WTC11 (cell line): ENCODE results near the gene MANBA. TPM values are rescaled to one million over a fixed set of nuclear protein-coding genes. Genes with fewer than 3 reads are reported as not detected.

Experiments
- ATAC-seq: fragments of 200-7000 bp; cut with Tn5 transposase; 2 replicates; pipeline ENCODE4 v1.10.0; 2021; ENCODE audit warnings: mild to moderate bottlenecking, moderate library complexity
- CTCF ChIA-PET: fragments of 300-600 bp; sonication (Branson Sonifier 250); formaldehyde crosslinking; loops from one replicate; lab custom pipeline; 2021; ENCODE audit warnings: antibody characterized with exemption; lab: Charles Lee
- POLR2A ChIA-PET: fragments of 350-600 bp; sonication (Branson Sonifier 250); formaldehyde crosslinking; loops from one replicate; lab custom pipeline; 2021; ENCODE audit warnings: antibody characterized with exemption; lab: Charles Lee
- DNase-seq: peaks from one replicate; pipeline ENCODE4 v3.0.0; 2021; ENCODE audit warnings: low spot score
- H3K27ac Mint-ChIP-seq: 2 replicates; pipeline ENCODE4 v1.8.0; 2021; ENCODE audit warnings: mixed read lengths
- H3K27me3 Mint-ChIP-seq: 2 replicates; pipeline ENCODE4 v1.8.0; 2021; ENCODE audit warnings: low read depth, mild to moderate bottlenecking, moderate library complexity, mixed read lengths
- H3K36me3 Mint-ChIP-seq: 2 replicates; pipeline ENCODE4 v1.8.0; 2021; ENCODE audit warnings: mixed read lengths
- H3K4me1 Mint-ChIP-seq: 2 replicates; pipeline ENCODE4 v1.8.0; 2022; ENCODE audit warnings: mixed read lengths
- H3K4me3 Mint-ChIP-seq: 2 replicates; pipeline ENCODE4 v1.8.0; 2021; ENCODE audit warnings: mild to moderate bottlenecking, moderate library complexity, mixed read lengths
- H3K9me3 Mint-ChIP-seq: 2 replicates; pipeline ENCODE4 v1.8.0; 2021; ENCODE audit warnings: mixed read lengths
- AR ChIP-seq: fragments of 250-450 bp; sonication (Bioruptor Pico); IDR thresholded peaks from 2 replicates; pipeline ENCODE4 v1.9.0; 2021; ENCODE audit warnings: mild to moderate bottlenecking
- CREB1 ChIP-seq: sonication (generic); formaldehyde crosslinking; IDR thresholded peaks from 2 replicates; pipeline ENCODE4 v1.8.0; 2023; ENCODE audit warnings: mild to moderate bottlenecking, missing genetic modification reagents
- EMX1 ChIP-seq: fragments of 250-450 bp; sonication (Bioruptor Pico); IDR thresholded peaks from 2 replicates; pipeline ENCODE4 v1.8.0; 2021; ENCODE audit warnings: mild to moderate bottlenecking
- GABPB1 ChIP-seq: sonication (generic); formaldehyde crosslinking; IDR thresholded peaks from 2 replicates; pipeline ENCODE4 v1.8.1; 2023; ENCODE audit warnings: mild to moderate bottlenecking, missing genetic modification reagents
- MLX ChIP-seq: sonication (generic); formaldehyde crosslinking; IDR thresholded peaks from 2 replicates; pipeline ENCODE4 v1.8.1; 2023; ENCODE audit warnings: mild to moderate bottlenecking, missing genetic modification reagents, moderate library complexity
- NFE2L1 ChIP-seq: sonication (generic); formaldehyde crosslinking; IDR thresholded peaks from 2 replicates; pipeline ENCODE4 v1.8.1; 2023; ENCODE audit warnings: missing genetic modification reagents
- NR1H2 ChIP-seq: sonication (generic); formaldehyde crosslinking; IDR thresholded peaks from 2 replicates; pipeline ENCODE4 v1.9.0; 2021; ENCODE audit warnings: mild to moderate bottlenecking, moderate library complexity, missing genetic modification reagents
- NR2C2 ChIP-seq: sonication (generic); formaldehyde crosslinking; IDR thresholded peaks from 2 replicates; pipeline ENCODE4 v1.8.0; 2022; ENCODE audit warnings: mild to moderate bottlenecking, missing genetic modification reagents
- NR3C1 ChIP-seq: sonication (generic); formaldehyde crosslinking; conservative IDR thresholded peaks from 2 replicates; pipeline ENCODE4 v1.8.1; 2023; ENCODE audit warnings: low read depth, mild to moderate bottlenecking, missing genetic modification reagents
- TCF7 ChIP-seq: sonication (generic); formaldehyde crosslinking; IDR thresholded peaks from 2 replicates; pipeline ENCODE4 v1.8.0; 2022; ENCODE audit warnings: mild to moderate bottlenecking, low read depth, missing genetic modification reagents, moderate library complexity
- ZNF281 ChIP-seq: sonication (generic); formaldehyde crosslinking; IDR thresholded peaks from 2 replicates; pipeline ENCODE4 v1.8.0; 2023; ENCODE audit warnings: mild to moderate bottlenecking, missing genetic modification reagents
- ZNF317 ChIP-seq: sonication (generic); formaldehyde crosslinking; IDR thresholded peaks from 2 replicates; pipeline ENCODE4 v1.8.1; 2023; ENCODE audit warnings: low read depth, mild to moderate bottlenecking, moderate library complexity, missing genetic modification reagents, borderline replicate concordance
- ZNF512 ChIP-seq: sonication (generic); formaldehyde crosslinking; IDR thresholded peaks from 2 replicates; pipeline ENCODE4 v1.8.1; 2022; ENCODE audit warnings: missing genetic modification reagents, borderline replicate concordance
- total RNA-seq: library from RNA; stranded (reverse); gene quantifications from 3 replicates; pipeline ENCODE4 v1.2.3, GENCODE V29; 2021
- TF ChIP-seq, protein P1 (sequence below): fragments of 250-450 bp; sonication (Bioruptor Pico); IDR thresholded peaks from 2 replicates; pipeline ENCODE4 v1.9.0; 2021; ENCODE audit warnings: mild to moderate bottlenecking, borderline replicate concordance
- TF ChIP-seq, protein P2 (sequence below): fragments of 250-450 bp; sonication (Bioruptor Pico); IDR thresholded peaks from 2 replicates; pipeline ENCODE4 v1.9.0; 2021; ENCODE audit warnings: mild to moderate bottlenecking
- TF ChIP-seq, protein P3 (sequence below): sonication (generic); formaldehyde crosslinking; IDR thresholded peaks from 2 replicates; pipeline ENCODE4 v1.8.1; 2022; ENCODE audit warnings: mild to moderate bottlenecking, moderate library complexity, missing genetic modification reagents
- TF ChIP-seq, protein P4 (sequence below): fragments of 250-450 bp; sonication (Bioruptor Pico); conservative IDR thresholded peaks from 2 replicates; pipeline ENCODE4 v1.9.0; 2021; ENCODE audit warnings: mild to moderate bottlenecking

Gene MANBA
- total RNA-seq, 1 experiment from 2014 or later = 35.1 TPM

- TF ChIP-seq ZNF317 (CRISPR knock-in tag) (no peak), CREB1 (CRISPR knock-in tag) (no peak)
These were observed 47.2 kb upstream of the MANBA start for GRCh38 chr4:102808009-102808408.

GRCh38 chr4:102807345-102807744 is 46.6 kb upstream of the MANBA start:
- H3K27me3 Mint-ChIP-seq = no peaks in the 10 kb centered on the region
- no peak for DNase-seq
- POLR2A ChIA-PET = no interaction called here
- H3K36me3 Mint-ChIP-seq = peaks cover 52% of the 10 kb centered on the region
- H3K4me3 Mint-ChIP-seq = no peak overlapping the region
- peaks cover 20% of the 10 kb centered on the region for H3K4me1 Mint-ChIP-seq
- H3K9me3 Mint-ChIP-seq = no peaks in the 10 kb centered on the region
- no peak for ATAC-seq
- H3K27ac Mint-ChIP-seq = no peak overlapping the region
- CTCF ChIA-PET = no interaction called here
- TF ChIP-seq EMX1 (CRISPR knock-in tag) (no peak), TCF7 (CRISPR knock-in tag) (no peak), NR2C2 (CRISPR knock-in tag) (no peak), NR1H2 (CRISPR knock-in tag) (no peak), GABPB1 (CRISPR knock-in tag) (no peak), ZNF512 (CRISPR knock-in tag) (no peak), AR (CRISPR knock-in tag) (no peak), MLX (no peak), NFE2L1 (CRISPR knock-in tag) (no peak), ZNF281 (CRISPR knock-in tag) (no peak), NR3C1 (no peak)
- TF ChIP-seq, protein P1, sequence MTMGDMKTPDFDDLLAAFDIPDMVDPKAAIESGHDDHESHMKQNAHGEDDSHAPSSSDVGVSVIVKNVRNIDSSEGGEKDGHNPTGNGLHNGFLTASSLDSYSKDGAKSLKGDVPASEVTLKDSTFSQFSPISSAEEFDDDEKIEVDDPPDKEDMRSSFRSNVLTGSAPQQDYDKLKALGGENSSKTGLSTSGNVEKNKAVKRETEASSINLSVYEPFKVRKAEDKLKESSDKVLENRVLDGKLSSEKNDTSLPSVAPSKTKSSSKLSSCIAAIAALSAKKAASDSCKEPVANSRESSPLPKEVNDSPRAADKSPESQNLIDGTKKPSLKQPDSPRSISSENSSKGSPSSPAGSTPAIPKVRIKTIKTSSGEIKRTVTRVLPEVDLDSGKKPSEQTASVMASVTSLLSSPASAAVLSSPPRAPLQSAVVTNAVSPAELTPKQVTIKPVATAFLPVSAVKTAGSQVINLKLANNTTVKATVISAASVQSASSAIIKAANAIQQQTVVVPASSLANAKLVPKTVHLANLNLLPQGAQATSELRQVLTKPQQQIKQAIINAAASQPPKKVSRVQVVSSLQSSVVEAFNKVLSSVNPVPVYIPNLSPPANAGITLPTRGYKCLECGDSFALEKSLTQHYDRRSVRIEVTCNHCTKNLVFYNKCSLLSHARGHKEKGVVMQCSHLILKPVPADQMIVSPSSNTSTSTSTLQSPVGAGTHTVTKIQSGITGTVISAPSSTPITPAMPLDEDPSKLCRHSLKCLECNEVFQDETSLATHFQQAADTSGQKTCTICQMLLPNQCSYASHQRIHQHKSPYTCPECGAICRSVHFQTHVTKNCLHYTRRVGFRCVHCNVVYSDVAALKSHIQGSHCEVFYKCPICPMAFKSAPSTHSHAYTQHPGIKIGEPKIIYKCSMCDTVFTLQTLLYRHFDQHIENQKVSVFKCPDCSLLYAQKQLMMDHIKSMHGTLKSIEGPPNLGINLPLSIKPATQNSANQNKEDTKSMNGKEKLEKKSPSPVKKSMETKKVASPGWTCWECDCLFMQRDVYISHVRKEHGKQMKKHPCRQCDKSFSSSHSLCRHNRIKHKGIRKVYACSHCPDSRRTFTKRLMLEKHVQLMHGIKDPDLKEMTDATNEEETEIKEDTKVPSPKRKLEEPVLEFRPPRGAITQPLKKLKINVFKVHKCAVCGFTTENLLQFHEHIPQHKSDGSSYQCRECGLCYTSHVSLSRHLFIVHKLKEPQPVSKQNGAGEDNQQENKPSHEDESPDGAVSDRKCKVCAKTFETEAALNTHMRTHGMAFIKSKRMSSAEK (CRISPR knock-in tag) = no peak
- TF ChIP-seq, protein P2, sequence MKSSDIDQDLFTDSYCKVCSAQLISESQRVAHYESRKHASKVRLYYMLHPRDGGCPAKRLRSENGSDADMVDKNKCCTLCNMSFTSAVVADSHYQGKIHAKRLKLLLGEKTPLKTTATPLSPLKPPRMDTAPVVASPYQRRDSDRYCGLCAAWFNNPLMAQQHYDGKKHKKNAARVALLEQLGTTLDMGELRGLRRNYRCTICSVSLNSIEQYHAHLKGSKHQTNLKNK (CRISPR knock-in tag) = no peak
- TF ChIP-seq, protein P3, sequence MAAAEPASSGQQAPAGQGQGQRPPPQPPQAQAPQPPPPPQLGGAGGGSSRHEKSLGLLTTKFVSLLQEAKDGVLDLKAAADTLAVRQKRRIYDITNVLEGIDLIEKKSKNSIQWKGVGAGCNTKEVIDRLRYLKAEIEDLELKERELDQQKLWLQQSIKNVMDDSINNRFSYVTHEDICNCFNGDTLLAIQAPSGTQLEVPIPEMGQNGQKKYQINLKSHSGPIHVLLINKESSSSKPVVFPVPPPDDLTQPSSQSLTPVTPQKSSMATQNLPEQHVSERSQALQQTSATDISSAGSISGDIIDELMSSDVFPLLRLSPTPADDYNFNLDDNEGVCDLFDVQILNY (CRISPR knock-in tag) = no peak
- TF ChIP-seq, protein P4, sequence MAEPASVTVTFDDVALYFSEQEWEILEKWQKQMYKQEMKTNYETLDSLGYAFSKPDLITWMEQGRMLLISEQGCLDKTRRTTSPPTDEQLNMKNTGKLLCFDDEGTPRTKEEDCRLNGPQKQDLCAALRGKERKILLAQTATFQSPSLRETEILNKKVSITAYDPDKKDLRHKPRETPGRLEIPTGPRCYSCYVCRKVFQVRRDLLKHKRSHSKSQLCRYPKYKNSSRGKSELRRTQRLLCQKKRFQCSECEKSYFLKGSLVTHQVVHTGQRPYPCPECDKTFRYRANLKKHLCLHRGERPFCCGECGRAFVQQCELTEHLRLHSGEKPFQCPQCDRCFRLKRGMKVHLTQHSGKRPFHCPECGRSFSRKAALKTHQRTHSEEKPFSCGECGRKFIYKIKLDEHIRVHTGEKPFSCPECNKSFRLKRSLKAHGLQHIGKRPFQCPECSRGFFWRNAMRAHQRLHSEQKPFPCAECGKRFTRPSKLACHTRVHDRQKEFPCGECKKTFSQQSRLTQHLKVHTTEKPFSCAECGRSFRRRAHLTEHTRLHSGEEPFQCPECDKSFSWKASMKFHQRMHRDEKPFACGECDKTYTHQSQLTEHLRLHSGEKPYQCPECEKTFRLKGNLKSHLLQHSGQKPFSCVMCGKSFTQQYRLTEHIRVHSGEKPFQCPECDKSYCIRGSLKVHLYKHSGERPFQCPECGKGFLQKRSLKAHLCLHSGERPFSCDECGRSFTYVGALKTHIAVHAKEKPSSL = no peak

More at GRCh38 chr4:102808009-102808408, 47.2 kb upstream of the MANBA start:
- Mint-ChIP-seq H3K27me3 (no peaks in the 10 kb centered on the region), H3K9me3 (no peaks in the 10 kb centered on the region), H3K36me3 (peaks cover 47% of the 10 kb centered on the region), H3K27ac (no peak overlapping the region), H3K4me1 (peaks cover 23% of the 10 kb centered on the region), H3K4me3 (no peak overlapping the region)
- POLR2A ChIA-PET = no interaction called here
- ATAC-seq (no peak), DNase-seq (no peak)
- CTCF ChIA-PET = no interaction called here
